ENCODE results near the gene DIAPH3. TPM values are rescaled to one million over a fixed set of nuclear protein-coding genes. Genes with fewer than 3 reads are reported as not detected.

The DIAPH3 gene
- total and polyA plus RNA-seq, 2 of the 8 experiments (the other 6 are each of a cell fraction or from before 2014, with no cell fraction given) = 8.0 to 30.8 TPM

GRCh38 chr13:60164234-60164889 is 634 bp upstream of the DIAPH3 start (continued):
- TF ChIP-seq TEAD4 (IDR thresholded peaks at IDR 0.05; ENCODE audit: low read depth, low read length) (0 out of 2 replicates have a peak, but pooled peaks have one; percentile 1), EGR1 (IDR thresholded peaks at IDR 0.05; ENCODE audit: borderline replicate concordance, low read depth, low read length) (no peak), CBX5 (IDR thresholded peaks at IDR 0.05; ENCODE audit: low read depth, low read length) (no peak), POLR2AphosphoS5 (IDR thresholded peaks at IDR 0.05; ENCODE audit: low read depth, low read length) (no peak; the same call in 1 of the 2 replicates), KDM1A (IDR thresholded peaks at IDR 0.05; ENCODE audit: borderline replicate concordance, low read length) (no peak), SP1 (IDR thresholded peaks at IDR 0.05; ENCODE audit: low read depth, low read length) (no peak), HDAC2 (IDR thresholded peaks at IDR 0.05; ENCODE audit: borderline replicate concordance in 1 of 2, low read depth in 2 of 2, low read length in 2 of 2) (0 out of 4 replicates have a peak, but pooled peaks of 1 of the 2 experiments have one; percentile 8), SRF (IDR thresholded peaks at IDR 0.05; ENCODE audit: low read depth, low read length) (no peak), POU5F1 (IDR thresholded peaks at IDR 0.05; ENCODE audit: low read depth, low read length) (no peak), ZNF274 (IDR thresholded peaks at IDR 0.05; ENCODE audit: borderline replicate concordance, extremely low read depth, low read length) (no peak)

All from H1 (cell line).